Inferior parietal cortex (tissue), 1 donor: Measurements from ENCODE around the gene GPN1.
"Not testable (repeated sequence)": the region's sequence is repeated elsewhere in the genome, so short reads cannot be mapped to it uniquely, and the experiment has no call there.

Experiments
- DNase-seq: peaks from one replicate; pipeline ENCODE4 v3.0.0-alpha.2; 2016; ENCODE audit errors: extremely low spot score

GPN1 gene

GRCh38 chr2:27628767-27629709, at the start of gene GPN1, which contains the start of gene CCDC121:
Gene GPN1 (plus strand): TSS chr2:27629050. CDS start chr2:27629059, 9 bp downstream.
Gene CCDC121 (minus strand): TSS chr2:27629012. CDS start chr2:27627799, 1,213 bp downstream.
- peak; percentile 83 for DNase-seq

- DNase-seq: no peak
Observed at GRCh38 chr2:27581417-27582128, 47.3 kb upstream of the GPN1 start.

GRCh38 chr2:27582129-27582694, 46.6 kb upstream of the GPN1 start:
- no peak for DNase-seq

GRCh38 chr2:27582695-27583389, 46.0 kb upstream of the GPN1 start, which contains the start of gene ZNF512:
Gene ZNF512 (plus strand): TSS chr2:27583042. CDS start chr2:27583113, 71 bp downstream.
- peak; percentile 91 for DNase-seq

DNA sequence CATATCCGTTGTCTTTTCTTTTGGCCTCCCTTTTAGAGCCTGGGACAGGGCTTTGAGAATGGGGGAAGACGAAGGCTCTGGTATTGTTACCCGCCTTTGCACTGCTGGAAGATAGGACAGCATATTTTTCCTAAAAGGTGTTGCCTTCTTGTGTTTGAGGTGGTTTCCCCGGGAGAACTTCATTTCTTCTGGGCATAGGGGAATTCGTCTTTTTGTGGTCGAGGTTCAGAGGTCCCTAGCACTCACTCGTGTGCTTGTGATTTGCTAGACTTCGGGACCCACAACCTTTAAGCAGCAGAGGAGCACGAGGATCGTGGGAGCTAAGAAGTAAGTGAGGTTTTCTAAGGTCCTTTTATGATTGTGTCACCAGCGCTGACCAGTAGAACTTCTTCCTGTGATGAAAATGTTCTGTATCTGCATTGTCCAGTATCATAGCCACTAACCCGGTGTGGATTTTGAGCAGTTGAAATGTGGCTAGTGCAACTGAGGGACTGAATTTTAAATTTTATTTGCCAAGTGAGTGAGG, 45.4 kb upstream of the GPN1 start:
- no peak for DNase-seq

DNA sequence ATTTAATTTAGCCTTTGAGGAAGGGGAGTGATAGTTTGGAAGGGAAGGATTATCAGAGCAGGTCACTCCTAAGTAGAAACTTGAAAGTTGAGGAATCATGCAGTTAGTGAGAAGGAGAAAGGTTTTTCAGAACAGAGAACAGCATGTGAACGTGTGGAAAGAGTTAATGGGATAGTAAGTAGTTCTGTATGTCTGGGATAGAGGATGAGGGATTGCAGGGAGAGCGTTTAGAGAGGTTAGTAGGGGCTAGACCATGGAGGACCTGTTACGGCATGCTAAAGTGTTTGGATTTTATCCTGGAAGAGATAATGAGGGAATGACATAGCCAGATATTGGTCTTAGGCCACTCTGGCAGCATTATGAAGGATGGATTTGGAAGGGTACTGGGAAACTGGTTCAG, 44.3 kb upstream of the GPN1 start:
- no peak for DNase-seq

DNA sequence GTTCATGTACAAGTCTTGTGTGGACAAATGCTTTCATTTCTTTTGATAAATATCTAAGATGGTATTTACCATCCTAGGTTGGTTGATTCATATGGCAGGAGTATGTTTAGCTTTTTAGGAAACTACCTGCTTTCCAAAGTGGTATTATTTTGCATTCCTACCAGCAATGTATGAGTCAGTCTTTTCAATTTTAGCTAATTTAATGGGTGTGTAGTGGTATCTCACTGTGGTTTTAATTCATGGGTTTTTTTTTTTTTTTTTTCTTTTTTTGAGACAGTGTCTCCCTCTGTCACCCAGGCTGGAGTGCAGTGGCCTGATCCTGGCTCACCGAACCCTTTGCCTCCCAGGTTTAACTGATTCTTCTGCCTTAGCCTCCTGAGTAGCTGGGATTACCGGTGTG, 41.8 kb upstream of the GPN1 start:
- DNase-seq: no peak

DNA sequence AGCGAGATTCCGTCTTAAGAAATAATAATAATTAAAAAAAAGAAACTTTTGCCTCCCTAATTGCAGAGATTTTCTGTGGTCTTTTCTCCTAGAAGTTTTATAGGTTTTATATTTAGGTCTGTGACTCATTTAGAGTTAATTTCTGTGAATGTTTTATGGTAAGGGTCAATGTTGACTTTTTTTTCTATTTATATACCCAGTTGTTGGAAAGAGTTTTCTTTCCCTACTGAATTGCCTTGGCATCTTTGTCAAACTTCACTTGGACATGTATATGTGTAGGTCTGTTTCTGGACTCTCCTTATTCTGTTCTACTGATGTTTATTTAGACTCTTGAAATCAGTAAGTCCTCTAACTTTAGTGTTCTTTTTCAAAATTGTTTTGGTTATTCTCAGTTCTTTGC, 40.5 kb upstream of the GPN1 start:
- DNase-seq: no peak

DNA sequence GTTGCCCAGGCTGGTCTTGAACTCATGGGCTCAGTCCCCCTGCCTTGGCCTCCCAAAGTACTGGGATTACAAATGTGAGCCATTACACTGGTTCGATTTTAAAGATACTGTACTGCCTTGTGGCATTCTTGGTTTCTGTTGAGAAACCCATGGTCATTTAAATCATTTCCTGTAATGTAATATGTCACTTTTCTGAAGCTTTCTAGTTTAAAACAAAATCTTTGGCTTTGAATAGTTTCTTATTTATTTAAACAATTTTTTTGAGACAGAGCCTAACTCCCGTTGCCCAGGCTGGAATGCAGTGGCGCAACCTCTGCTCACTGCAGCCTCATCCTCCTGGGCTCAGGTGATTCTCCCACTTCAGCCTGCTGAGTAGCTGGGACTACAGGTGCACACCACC, 37.1 kb upstream of the GPN1 start:
- DNase-seq: no peak

DNA sequence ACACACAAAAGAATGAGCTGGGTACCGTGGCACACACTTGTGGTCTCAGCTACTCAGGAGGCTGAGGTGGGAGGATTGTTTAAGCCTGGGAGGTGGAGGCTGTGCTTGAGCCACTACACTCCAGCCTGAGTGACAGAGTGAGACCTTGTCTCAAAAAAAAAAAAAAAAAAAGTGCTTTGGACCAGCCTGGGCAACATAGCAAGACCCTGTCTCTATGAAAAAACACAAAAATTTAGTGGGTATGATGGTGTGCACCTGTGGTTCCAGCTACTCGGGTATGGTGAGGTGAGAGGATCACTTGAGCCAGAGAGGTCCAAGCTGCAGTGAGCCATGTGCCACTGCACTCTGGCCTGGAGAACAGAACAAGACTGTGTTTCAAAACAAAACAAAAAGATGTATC, 35.6 kb upstream of the GPN1 start:
- DNase-seq: no peak

- DNase-seq: not testable (repeated sequence)
Observed at GRCh38 chr2:27594020-27594703, 34.7 kb upstream of the GPN1 start.

DNA sequence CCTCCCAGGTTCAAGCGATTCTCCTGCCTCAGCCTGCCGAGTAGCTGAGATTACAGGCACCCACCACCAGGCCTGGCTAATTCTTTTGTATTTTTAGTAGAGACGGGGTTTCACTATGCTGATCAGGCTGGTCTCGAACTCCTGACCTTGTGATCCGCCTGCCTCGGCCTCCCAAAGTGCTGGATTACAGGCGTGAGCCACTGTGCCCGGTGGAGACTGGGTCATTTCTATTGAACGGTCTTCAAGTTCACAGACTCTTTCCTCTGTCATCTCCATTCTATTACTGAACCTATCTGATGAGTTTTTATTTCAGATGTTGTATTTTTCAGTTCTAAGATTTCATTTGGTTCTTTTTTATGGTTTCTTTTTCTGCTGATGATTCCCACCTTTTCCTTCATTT, 33.4 kb upstream of the GPN1 start:
- not testable (repeated sequence) for DNase-seq

DNA sequence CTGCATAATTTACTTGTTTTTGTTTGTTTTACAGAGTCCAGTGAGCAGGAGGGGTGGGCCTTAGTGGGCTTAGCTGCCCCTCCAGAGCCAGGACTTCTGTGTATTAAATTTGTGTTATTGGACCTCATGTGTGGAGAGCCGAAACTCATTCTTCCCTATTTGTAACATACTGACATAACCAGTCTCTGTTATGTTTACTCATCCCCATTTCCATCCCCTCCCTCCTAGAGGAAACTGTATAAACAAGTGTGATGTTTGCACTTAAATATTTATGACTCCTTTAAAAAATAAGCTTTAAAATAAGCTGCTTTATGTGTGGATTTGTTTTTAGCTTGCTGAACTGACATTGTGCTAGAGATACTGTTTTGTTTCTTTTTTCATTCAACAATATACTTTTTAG, 32.2 kb upstream of the GPN1 start:
- DNase-seq: no peak

GRCh38 chr2:27606611-27607010, 22.2 kb upstream of the GPN1 start:
- no peak for DNase-seq

- DNase-seq: no peak
Observed at GRCh38 chr2:27613985-27614384, 14.9 kb upstream of the GPN1 start.

DNA sequence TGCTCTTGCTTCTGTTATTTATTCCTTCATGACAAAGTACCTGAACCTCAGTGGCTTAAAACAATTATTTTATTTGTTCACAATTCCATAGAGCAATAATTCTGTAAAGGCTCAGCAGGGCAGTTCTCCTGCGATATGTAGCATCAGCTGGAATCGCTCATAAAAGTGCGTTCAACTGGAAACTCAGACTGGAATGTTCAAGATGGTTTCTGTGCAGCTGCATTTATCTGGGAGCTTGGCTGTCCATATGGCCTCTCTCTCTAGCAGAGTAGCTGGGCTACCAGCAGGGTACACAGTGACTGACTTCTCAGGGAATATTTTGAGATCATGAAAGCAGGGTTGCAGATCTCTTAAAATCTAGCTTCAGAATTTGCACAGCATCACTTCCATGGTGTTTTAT, 13.5 kb upstream of the GPN1 start:
- DNase-seq: no peak

- DNase-seq: no peak
Observed at GRCh38 chr2:27621524-27621923, 7.3 kb upstream of the GPN1 start.

DNA sequence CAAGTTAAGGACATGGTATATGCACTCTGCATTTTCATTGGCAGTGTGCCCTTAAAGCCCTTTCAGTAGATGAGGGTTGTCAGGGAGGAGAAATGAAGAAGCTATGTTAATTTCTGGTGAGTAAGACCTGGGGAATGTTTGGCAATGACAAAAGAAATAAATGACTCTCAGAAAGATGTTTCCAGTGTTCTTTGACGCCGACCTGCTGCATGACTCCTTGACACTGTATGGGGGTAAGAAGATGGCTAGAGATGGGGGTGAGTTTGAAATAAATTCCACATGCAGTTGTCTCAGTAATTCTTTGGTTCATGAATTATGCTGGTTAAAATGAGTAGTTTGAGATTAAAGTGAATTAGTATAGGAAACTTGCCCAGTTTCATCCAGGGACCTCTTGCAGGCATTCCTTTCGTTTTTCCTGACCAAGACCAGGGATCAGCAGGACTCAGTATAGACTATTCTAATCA, 5.9 kb upstream of the GPN1 start:
- DNase-seq: no peak

DNA sequence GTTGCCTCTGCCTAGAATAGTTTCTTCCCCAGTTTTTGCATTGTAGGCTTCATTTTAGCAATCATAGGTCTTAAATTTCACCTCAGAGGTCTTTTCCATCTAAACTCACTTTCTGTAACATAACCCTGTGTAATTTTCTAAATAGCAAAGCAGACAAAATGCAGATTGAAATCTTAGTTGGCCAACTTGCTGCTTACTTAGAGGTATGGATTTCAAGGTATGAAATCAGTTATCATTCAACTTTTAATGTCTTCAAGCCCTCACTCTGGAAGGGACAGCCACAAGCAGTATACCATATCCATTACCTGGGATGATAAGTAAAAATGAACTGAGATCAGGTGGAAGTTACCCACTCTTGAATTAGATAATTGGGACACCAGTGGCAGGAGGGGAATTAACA, 3.9 kb upstream of the GPN1 start:
- DNase-seq: no peak

GRCh38 chr2:27626323-27626722, 2.5 kb upstream of the GPN1 start:
- not testable (repeated sequence) for DNase-seq

DNA sequence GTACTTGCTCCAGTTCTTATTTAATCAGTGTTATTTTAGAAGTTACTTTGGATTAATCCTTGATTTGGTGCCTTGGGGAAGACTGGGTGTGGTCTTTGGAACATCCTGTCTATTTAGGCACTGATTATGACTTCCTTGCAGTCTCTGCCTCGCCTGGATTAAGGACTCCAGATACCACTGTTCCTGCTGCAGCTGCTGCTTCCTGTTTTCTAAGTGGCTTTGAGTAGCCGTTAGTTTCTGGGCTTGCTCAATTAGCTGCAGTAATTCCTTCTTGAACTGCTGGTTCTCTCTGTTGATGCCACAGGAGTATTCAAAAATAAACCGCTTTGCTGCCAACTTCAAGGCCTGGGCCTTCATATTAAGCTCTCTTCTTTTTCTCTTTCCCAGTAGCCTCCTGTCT, 1.9 kb upstream of the GPN1 start:
- DNase-seq: not testable (repeated sequence)
